H9 (cell line): ENCODE data around the gene STN1. TPM values are rescaled to one million over a fixed set of nuclear protein-coding genes. Genes with fewer than 3 reads are reported as not detected.

Experiments
- DNase-seq: peaks from one replicate; pipeline ENCODE4 v3.0.0-alpha.2; 2017
- H2AFZ ChIP-seq: one replicate; pipeline ENCODE4 v1.6.1; 2013; ENCODE audit warnings: mild to moderate bottlenecking, low read length, control low read depth, moderate library complexity
- H2AK5ac ChIP-seq: 2 replicates; pipeline ENCODE4 v1.6.1; 2013; ENCODE audit warnings: low read length, control low read depth, mixed read lengths; ENCODE audit not compliant: insufficient read length
- H2BK120ac ChIP-seq: one replicate; pipeline ENCODE4 v1.6.1; 2013; ENCODE audit warnings: low read depth, mild to moderate bottlenecking, low read length, control low read depth, inconsistent platforms; ENCODE audit not compliant: poor library complexity, severe bottlenecking
- H2BK12ac ChIP-seq: 2 replicates; pipeline ENCODE4 v1.6.1; 2013; ENCODE audit warnings: low read length, control low read depth, mixed read lengths, low read depth; ENCODE audit not compliant: insufficient read length
- H2BK15ac ChIP-seq: 2 replicates; pipeline ENCODE4 v1.6.1; 2013; ENCODE audit warnings: low read depth, low read length, control low read depth
- H2BK20ac ChIP-seq: one replicate; pipeline ENCODE4 v1.6.1; 2013; ENCODE audit warnings: low read depth, mild to moderate bottlenecking, low read length, control low read depth, inconsistent platforms; ENCODE audit not compliant: poor library complexity, severe bottlenecking
- H2BK5ac ChIP-seq: 2 replicates; pipeline ENCODE4 v1.6.1; 2013; ENCODE audit warnings: low read length, control low read depth, mixed read lengths; ENCODE audit not compliant: insufficient read length
- H3K14ac ChIP-seq: 2 replicates; pipeline ENCODE4 v1.6.1; 2013; ENCODE audit warnings: low read length, control low read depth; ENCODE audit not compliant: insufficient read depth
- H3K18ac ChIP-seq: 2 replicates; pipeline ENCODE4 v1.6.1; 2013; ENCODE audit warnings: low read depth, mild to moderate bottlenecking, mixed read lengths, low read length, control low read depth; ENCODE audit not compliant: insufficient read length
- H3K23ac ChIP-seq: 2 replicates; pipeline ENCODE4 v1.6.1; 2013; ENCODE audit warnings: low read length, control low read depth, mixed read lengths, low read depth; ENCODE audit not compliant: insufficient read length
- H3K23me2 ChIP-seq: 2 replicates; pipeline ENCODE4 v1.6.1; 2013; ENCODE audit warnings: low read depth, mild to moderate bottlenecking, mixed read lengths, low read length, control low read depth; ENCODE audit not compliant: insufficient read length, poor library complexity, severe bottlenecking
- H3K27ac ChIP-seq: 2 replicates; pipeline ENCODE4 v1.5.1; 2013; ENCODE audit warnings: low read length, control low read depth, mixed read lengths, low read depth; ENCODE audit not compliant: insufficient read length
- H3K27me3 ChIP-seq: 2 replicates; pipeline ENCODE4 v1.6.1; 2013; ENCODE audit warnings: low read length, control low read depth, inconsistent platforms; ENCODE audit not compliant: insufficient read depth
- H3K4ac ChIP-seq: 2 replicates; pipeline ENCODE4 v1.6.1; 2013; ENCODE audit warnings: low read depth, mild to moderate bottlenecking, control low read depth, inconsistent platforms, low read length, moderate library complexity
- H3K4me1 ChIP-seq: 2 replicates; pipeline ENCODE4 v1.6.1; 2013; ENCODE audit warnings: low read length, control low read depth, inconsistent platforms; ENCODE audit not compliant: insufficient read depth
- H3K4me2 ChIP-seq: 2 replicates; pipeline ENCODE4 v1.6.1; 2013; ENCODE audit warnings: low read length, control low read depth, mixed read lengths; ENCODE audit not compliant: insufficient read length, insufficient read depth
- H3K56ac ChIP-seq: 2 replicates; pipeline ENCODE4 v1.6.1; 2013; ENCODE audit warnings: low read depth, mild to moderate bottlenecking, mixed read lengths, low read length, control low read depth; ENCODE audit not compliant: insufficient read length
- H3K79me1 ChIP-seq: 2 replicates; pipeline ENCODE4 v1.6.1; 2013; ENCODE audit warnings: low read depth, mild to moderate bottlenecking, moderate library complexity, low read length, control low read depth, inconsistent platforms; ENCODE audit not compliant: insufficient read depth, poor library complexity, severe bottlenecking
- H3K79me2 ChIP-seq: 2 replicates; pipeline ENCODE4 v1.6.1; 2013; ENCODE audit warnings: low read length, control low read depth, inconsistent platforms; ENCODE audit not compliant: insufficient read depth
- H3K9ac ChIP-seq: 2 replicates; pipeline ENCODE4 v1.6.1; 2013; ENCODE audit warnings: low read length, control low read depth, mixed read lengths; ENCODE audit not compliant: insufficient read length; ENCODE audit errors: extremely low read depth
- H3K9me3 ChIP-seq: one replicate; pipeline ENCODE4 v1.6.1; 2013; ENCODE audit warnings: low read depth, low read length, inconsistent platforms; ENCODE audit not compliant: control insufficient read depth
- H3T11ph ChIP-seq: one replicate; pipeline ENCODE4 v1.6.1; 2013; ENCODE audit warnings: mild to moderate bottlenecking, low read length, control low read depth, inconsistent platforms
- H4K20me1 ChIP-seq: one replicate; pipeline ENCODE4 v1.6.1; 2013; ENCODE audit not compliant: control insufficient read depth, insufficient read length, insufficient read depth
- H4K5ac ChIP-seq: 2 replicates; pipeline ENCODE4 v1.6.1; 2013; ENCODE audit warnings: low read depth, mild to moderate bottlenecking, mixed read lengths, low read length, control low read depth; ENCODE audit not compliant: insufficient read length
- H4K8ac ChIP-seq: replicated peaks from 2 replicates; pipeline ENCODE4 v1.6.1; 2013; ENCODE audit warnings: low read length, control low read depth, mixed read lengths, low read depth; ENCODE audit not compliant: insufficient read length
- H4K91ac ChIP-seq: 2 replicates; pipeline ENCODE4 v1.6.1; 2013; ENCODE audit warnings: low read depth, mild to moderate bottlenecking, moderate library complexity, mixed read lengths, low read length, control low read depth; ENCODE audit not compliant: insufficient read length
- H3K27ac Mint-ChIP-seq, 3 experiments: 2 replicates in 2 of 3; 3 replicates in 1 of 3; pipeline ENCODE4 v1.8.0; 2020 to 2021; ENCODE audit warnings: mixed read lengths in 3 of 3, mild to moderate bottlenecking in 1 of 3, moderate library complexity in 1 of 3
- H3K27me3 Mint-ChIP-seq: 2 replicates; pipeline ENCODE4 v1.8.0; 2021; ENCODE audit warnings: low read depth, mild to moderate bottlenecking, moderate library complexity, mixed read lengths
- H3K36me3 Mint-ChIP-seq, 3 experiments: 2 replicates in 2 of 3; 3 replicates in 1 of 3; pipeline ENCODE4 v1.8.0; 2020 to 2021; ENCODE audit warnings: low read depth in 3 of 3, mixed read lengths in 3 of 3; ENCODE audit not compliant: insufficient read depth in 1 of 3
- H3K4me1 Mint-ChIP-seq, 2 experiments: 2 replicates each; pipeline ENCODE4 v1.8.0; 2020; ENCODE audit warnings: mixed read lengths in 2 of 2
- H3K4me3 Mint-ChIP-seq, 2 experiments: 2 replicates in 1 of 2; 3 replicates in 1 of 2; pipeline ENCODE4 v1.8.0; 2020 to 2021; ENCODE audit warnings: mild to moderate bottlenecking in 2 of 2, mixed read lengths in 2 of 2, moderate library complexity in 1 of 2
- H3K9me3 Mint-ChIP-seq, 2 experiments: 2 replicates in 1 of 2; 3 replicates in 1 of 2; pipeline ENCODE4 v1.8.0; 2020; ENCODE audit warnings: mild to moderate bottlenecking in 2 of 2, mixed read lengths in 2 of 2, moderate library complexity in 1 of 2
- CTCF ChIP-seq: fragments of 200-600 bp; sonication (generic); conservative IDR thresholded peaks from 3 replicates; pipeline ENCODE4 v1.8.0; 2021; ENCODE audit warnings: antibody characterized with exemption, mild to moderate bottlenecking
- WGBS: extraction: QIAGEN DNeasy Blood & Tissue Kit; methylation state at CpG from one replicate; pipeline ENCODE4 v1.1.7; 2013; ENCODE audit warnings: missing lambda C conversion rate, low lambda C conversion rate, mixed read lengths; ENCODE audit not compliant: insufficient read length; ENCODE audit errors: extremely low coverage; 5-methylcytosine and 5-hydroxymethylcytosine counted together
- total RNA-seq: library from RNA; stranded (reverse); gene quantifications from 2 replicates; pipeline ENCODE4 v1.2.1, GENCODE V29; 2021

The STN1 gene
- total RNA-seq, 1 experiment from 2014 or later = 11.3 TPM

- Histone ChIP-seq H3K23ac (no peak overlapping the region), H4K8ac (no peak overlapping the region), H3K79me2 (no peaks in the 10 kb centered on the region), H2AFZ (no peak overlapping the region), H3K79me1 (no peaks in the 10 kb centered on the region), H3K9me3 (peaks cover 8% of the 10 kb centered on the region), H3K18ac (no peak overlapping the region), H3K27me3 (no peaks in the 10 kb centered on the region), H3K56ac (no peak overlapping the region), H3K27ac (no peak overlapping the region), H4K91ac (no peak overlapping the region), H3K23me2 (no peaks in the 10 kb centered on the region), H2BK15ac (no peak overlapping the region), H4K5ac (no peak overlapping the region), H2BK5ac (no peak overlapping the region), H3K4me2 (no peak overlapping the region), H3K9ac (no peak overlapping the region), H2BK120ac (no peak overlapping the region), H2BK12ac (no peak overlapping the region), H2BK20ac (no peak overlapping the region), H3K4me1 (peaks cover 4% of the 10 kb centered on the region), H2AK5ac (no peak overlapping the region), H3T11ph (no peak overlapping the region), H3K4ac (no peak overlapping the region), H3K14ac (no peak overlapping the region), H4K20me1 (no peaks in the 10 kb centered on the region)
- Mint-ChIP-seq H3K27me3 (no peaks in the 10 kb centered on the region; the same call in 1 of the 2 replicates), H3K9me3 (peaks cover 9% of the 10 kb centered on the region in 2 experiments), H3K27ac (peak overlapping the region in 2 of 3 experiments; percentile 28 to 67; a peak in 1 of 7 replicates), H3K36me3 (peaks cover 10 to 13% (median 12%) of the 10 kb centered on the region in 3 experiments), H3K4me3 (no peak overlapping the region), H3K4me1 (peaks cover 21 to 26% of the 10 kb centered on the region in 2 experiments)
- no peak for DNase-seq
- TF ChIP-seq CTCF = no peak
- no CpG with 5 or more reads among the region's 4 CpGs for WGBS
These were observed 7.5 kb downstream of the STN1 start for GRCh38 chr10:103910442-103911012.
